Mesenchymal stem cell (in vitro differentiated cells and primary cell): Measurements from ENCODE around the gene AKT2.

Source experiments
- DNase-seq: peaks from one replicate; pipeline ENCODE4 v3.0.0-alpha.2; 2013
- H2AFZ ChIP-seq: one replicate; pipeline ENCODE4 v1.6.1; 2013; ENCODE audit warnings: low read depth, mild to moderate bottlenecking, control low read depth, inconsistent platforms, low read length, moderate library complexity
- H2AK5ac ChIP-seq: 2 replicates; pipeline ENCODE4 v1.6.1; 2013; ENCODE audit warnings: low read length, moderate library complexity, mild to moderate bottlenecking, inconsistent platforms; ENCODE audit not compliant: severe bottlenecking
- H2BK120ac ChIP-seq: one replicate; pipeline ENCODE4 v1.6.1; 2013; ENCODE audit warnings: low read depth, mild to moderate bottlenecking, inconsistent platforms, low read length, moderate library complexity
- H2BK12ac ChIP-seq, 2 experiments: one replicate each; pipeline ENCODE4 v1.6.1; 2013; ENCODE audit warnings: inconsistent platforms in 2 of 2, low read length in 2 of 2, mild to moderate bottlenecking in 2 of 2, moderate library complexity in 2 of 2, control low read depth in 1 of 2
- H2BK15ac ChIP-seq: one replicate; pipeline ENCODE4 v1.6.1; 2013; ENCODE audit warnings: mild to moderate bottlenecking, low read depth, inconsistent platforms; ENCODE audit not compliant: poor library complexity, severe bottlenecking
- H2BK5ac ChIP-seq: 2 replicates; pipeline ENCODE4 v1.6.1; 2013; ENCODE audit warnings: low read depth, mild to moderate bottlenecking, low read length, control low read depth, inconsistent platforms; ENCODE audit not compliant: poor library complexity, severe bottlenecking
- H3K14ac ChIP-seq, 2 experiments: one replicate each; pipeline ENCODE4 v1.6.1; 2013; ENCODE audit warnings: inconsistent platforms in 2 of 2, low read length in 2 of 2, control low read depth in 1 of 2, mild to moderate bottlenecking in 1 of 2, moderate library complexity in 1 of 2
- H3K18ac ChIP-seq, 2 experiments: one replicate each; pipeline ENCODE4 v1.6.1; 2013; ENCODE audit warnings: inconsistent platforms in 2 of 2, low read length in 2 of 2, control low read depth in 1 of 2, low read depth in 1 of 2, mild to moderate bottlenecking in 1 of 2
- H3K23ac ChIP-seq, 2 experiments: one replicate each; pipeline ENCODE4 v1.6.1; 2013; ENCODE audit warnings: inconsistent platforms in 2 of 2, low read length in 2 of 2, mild to moderate bottlenecking in 2 of 2, moderate library complexity in 2 of 2, control low read depth in 1 of 2
- H3K27ac ChIP-seq: 2 replicates; pipeline ENCODE4 v1.5.1; 2013; ENCODE audit warnings: mild to moderate bottlenecking, moderate library complexity, low read length, control low read depth, inconsistent platforms; ENCODE audit not compliant: poor library complexity, severe bottlenecking
- H3K27me3 ChIP-seq, 2 experiments: 2 replicates each; pipeline versions ENCODE4 v1.6.1 to v1.7.0; 2013; ENCODE audit warnings: low read length in 2 of 2, mild to moderate bottlenecking in 2 of 2, moderate library complexity in 2 of 2, control low read depth in 1 of 2, inconsistent platforms in 1 of 2; ENCODE audit not compliant: control insufficient read depth in 1 of 2, insufficient read depth in 1 of 2
- H3K36me3 ChIP-seq, 2 experiments: 2 replicates each; pipeline versions ENCODE4 v1.6.1 to v1.7.0; 2013; ENCODE audit warnings: low read length in 2 of 2, control low read depth in 1 of 2, inconsistent platforms in 1 of 2, low read depth in 1 of 2, mild to moderate bottlenecking in 1 of 2; ENCODE audit not compliant: insufficient read depth in 2 of 2, control insufficient read depth in 1 of 2
- H3K4ac ChIP-seq, 2 experiments: one replicate each; pipeline ENCODE4 v1.6.1; 2013; ENCODE audit warnings: inconsistent platforms in 2 of 2, low read length in 2 of 2, mild to moderate bottlenecking in 2 of 2, moderate library complexity in 2 of 2, control low read depth in 1 of 2, low read depth in 1 of 2
- H3K4me1 ChIP-seq: 2 replicates; pipeline ENCODE4 v1.6.1; 2013; ENCODE audit warnings: low read depth, low read length, control low read depth; ENCODE audit not compliant: control insufficient read depth, insufficient read depth
- H3K4me2 ChIP-seq: 2 replicates; pipeline ENCODE4 v1.6.1; 2013; ENCODE audit warnings: low read length, mild to moderate bottlenecking, inconsistent platforms; ENCODE audit not compliant: poor library complexity, severe bottlenecking
- H3K4me3 ChIP-seq, 2 experiments: 2 replicates each; pipeline versions ENCODE4 v1.5.1 to v1.7.0; 2013; ENCODE audit warnings: low read length in 2 of 2, mild to moderate bottlenecking in 2 of 2, control low read depth in 1 of 2, low read depth in 1 of 2; ENCODE audit not compliant: insufficient read depth in 1 of 2
- H3K79me1 ChIP-seq: replicated peaks from 2 replicates; pipeline ENCODE4 v1.6.1; 2013; ENCODE audit warnings: mild to moderate bottlenecking, control low read depth, low read length, inconsistent platforms; ENCODE audit not compliant: poor library complexity, severe bottlenecking
- H3K9ac ChIP-seq: 2 replicates; pipeline ENCODE4 v1.7.0; 2013; ENCODE audit warnings: mild to moderate bottlenecking, low read length, moderate library complexity
- H3K9me3 ChIP-seq: 2 replicates; pipeline ENCODE4 v1.7.0; 2013; ENCODE audit warnings: mild to moderate bottlenecking, low read length; ENCODE audit not compliant: control insufficient read depth
- H4K8ac ChIP-seq: one replicate; pipeline ENCODE4 v1.6.1; 2013; ENCODE audit warnings: inconsistent platforms, mild to moderate bottlenecking, low read length, moderate library complexity
- H4K91ac ChIP-seq: one replicate; pipeline ENCODE4 v1.6.1; 2013; ENCODE audit warnings: mild to moderate bottlenecking, low read length, inconsistent platforms
- WGBS: methylation state at CpG from one replicate; pipeline ENCODE4 v1.1.7; 2013; ENCODE audit warnings: mixed read lengths; 5-methylcytosine and 5-hydroxymethylcytosine counted together

Gene AKT2

DNA sequence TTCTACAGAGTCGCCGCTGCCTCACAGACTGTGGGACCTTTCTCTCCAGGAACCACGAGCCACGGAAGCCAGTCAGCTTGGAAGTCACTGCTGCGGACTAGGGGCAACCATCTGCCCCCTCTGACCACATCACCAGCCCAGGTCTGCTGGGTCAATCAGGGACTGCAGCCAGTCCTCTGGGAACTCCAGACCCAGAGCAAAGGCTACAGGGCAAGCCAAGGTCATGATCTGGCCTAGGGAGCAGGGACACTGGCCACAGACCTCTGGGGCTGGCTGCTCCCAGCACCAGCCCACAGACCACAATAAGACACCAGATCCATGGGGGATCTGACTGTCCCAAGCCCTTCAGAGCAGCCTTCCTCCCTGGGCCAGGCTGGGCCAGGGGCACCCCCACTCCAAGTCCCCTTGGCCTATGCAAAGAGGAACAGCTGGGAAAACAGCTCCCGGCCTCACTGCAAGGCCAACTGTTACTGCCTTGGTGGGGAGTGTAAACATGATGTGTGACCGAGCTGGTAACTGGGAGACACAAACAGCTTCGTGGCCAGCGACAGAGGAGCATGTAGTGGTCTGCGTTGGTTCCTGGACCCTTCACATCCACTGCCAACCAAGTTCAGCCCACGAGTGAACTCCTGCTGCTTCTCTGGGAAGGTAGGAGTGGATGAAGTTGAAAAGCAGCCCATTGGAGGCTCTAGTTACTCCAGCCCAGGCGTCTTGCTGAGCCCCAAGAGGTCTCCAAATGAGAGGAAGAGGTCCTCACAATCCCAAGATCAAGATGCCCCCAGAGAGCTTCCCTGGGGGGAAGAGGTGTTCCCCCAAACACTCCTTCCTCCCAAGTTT is 1.5 kb downstream of the AKT2 start:
- Histone ChIP-seq H2BK5ac (no peak overlapping the region), H4K91ac (no peak overlapping the region), H3K27me3 (no peaks in the 10 kb centered on the region), H3K9me3 (no peaks in the 10 kb centered on the region), H3K23ac (peak overlapping the region in 1 of 2 experiments; percentile 60), H2AFZ (no peak overlapping the region), H3K4me1 (peaks cover 37% of the 10 kb centered on the region), H3K4ac (peak overlapping the region; percentile 25 to 43), H3K4me2 (peak overlapping the region; percentile 74), H4K8ac (peak overlapping the region; percentile 10), H3K18ac (peak overlapping the region in 1 of 2 experiments; percentile 28), H3K79me1 (peaks cover 6% of the 10 kb centered on the region), H2BK15ac (peak overlapping the region; percentile 37), H2AK5ac (peak overlapping the region; percentile 7), H2BK120ac (no peak overlapping the region), H3K4me3 (peak overlapping the region in 1 of 2 experiments; percentile 90), H3K9ac (peak overlapping the region; percentile 97), H3K36me3 (peaks cover 7 to 18% of the 10 kb centered on the region in 2 experiments), H3K27ac (peak overlapping the region; percentile 82), H2BK12ac (peak overlapping the region; percentile 22 to 39), H3K14ac (peak overlapping the region in 1 of 2 experiments; percentile 22)
- 79% methylated on average over 11 of the region's 12 CpGs for WGBS
- DNase-seq = peak; percentile 45

DNA sequence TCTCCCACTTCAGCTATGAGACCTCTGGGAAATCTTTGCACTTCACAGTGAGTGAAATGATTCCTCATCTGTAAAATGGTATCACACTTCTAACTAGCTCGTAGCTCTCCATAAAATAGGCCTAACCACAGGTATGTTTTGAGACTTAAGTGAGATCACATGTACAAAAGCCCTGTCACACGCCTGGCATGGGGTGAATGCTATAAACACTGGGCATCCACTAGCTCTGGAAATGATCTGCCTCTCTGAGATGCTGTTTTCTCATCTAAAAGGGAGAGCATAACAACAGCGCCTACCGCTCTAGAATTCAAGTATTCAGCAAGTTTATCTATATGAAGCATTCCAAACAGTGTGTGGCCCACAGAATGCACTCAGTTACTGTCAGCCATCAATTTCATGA is 2.2 kb downstream of the AKT2 start:
- no peak overlapping the region for H2BK15ac ChIP-seq
- H3K36me3 ChIP-seq = peaks cover 7 to 24% of the 10 kb centered on the region in 2 experiments
- peak overlapping the region; percentile 13 for H3K27ac ChIP-seq
- no peak overlapping the region for H3K4ac ChIP-seq
- H3K23ac ChIP-seq = no peak overlapping the region
- WGBS = 89% methylated on average over 4 of the region's 4 CpGs
- H3K4me3 ChIP-seq = peak overlapping the region in 1 of 2 experiments; percentile 90
- H3K9ac ChIP-seq = peak overlapping the region; percentile 97
- no peak overlapping the region for H3K14ac ChIP-seq
- H4K8ac ChIP-seq = no peak overlapping the region
- no peak overlapping the region for H2AFZ ChIP-seq
- H2BK5ac ChIP-seq = no peak overlapping the region
- peaks cover 6% of the 10 kb centered on the region for H3K79me1 ChIP-seq
- H3K18ac ChIP-seq = no peak overlapping the region
- peaks cover 43% of the 10 kb centered on the region for H3K4me1 ChIP-seq
- no peak overlapping the region for H4K91ac ChIP-seq
- H3K9me3 ChIP-seq = no peaks in the 10 kb centered on the region
- no peak for DNase-seq
- H3K4me2 ChIP-seq = no peak overlapping the region
- H2BK120ac ChIP-seq = no peak overlapping the region
- no peaks in the 10 kb centered on the region for H3K27me3 ChIP-seq
- H2BK12ac ChIP-seq = no peak overlapping the region
- H2AK5ac ChIP-seq = no peak overlapping the region

DNA sequence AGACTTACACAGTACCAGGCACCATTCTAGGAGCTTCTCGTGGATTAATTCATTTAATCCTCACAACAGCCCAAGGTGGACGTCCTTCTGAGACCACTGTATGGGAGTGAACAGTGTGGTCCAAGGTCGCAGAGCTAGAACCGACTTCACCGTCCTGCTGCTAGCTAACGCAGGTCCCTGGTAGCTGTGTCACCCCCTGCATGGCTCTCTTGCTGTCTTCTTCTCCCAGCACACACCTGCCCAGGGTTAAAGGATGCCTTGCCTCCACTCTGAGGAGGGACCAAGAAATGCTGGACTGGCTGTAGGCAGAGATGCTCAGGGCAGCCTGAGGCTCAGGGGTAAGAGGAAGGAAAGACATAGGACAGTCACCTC is 3.0 kb downstream of the AKT2 start:
- H4K91ac ChIP-seq = no peak overlapping the region
- H3K4me3 ChIP-seq = no peak overlapping the region
- H3K79me1 ChIP-seq = peaks cover 7% of the 10 kb centered on the region
- no peak overlapping the region for H3K18ac ChIP-seq
- no peak overlapping the region for H3K27ac ChIP-seq
- peak overlapping the region; percentile 97 for H3K9ac ChIP-seq
- no peak overlapping the region for H3K23ac ChIP-seq
- no peak overlapping the region for H2BK12ac ChIP-seq
- no peak for DNase-seq
- H3K9me3 ChIP-seq = no peaks in the 10 kb centered on the region
- no peak overlapping the region for H2BK15ac ChIP-seq
- no peaks in the 10 kb centered on the region for H3K27me3 ChIP-seq
- H3K36me3 ChIP-seq = peaks cover 7 to 24% of the 10 kb centered on the region in 2 experiments
- H3K14ac ChIP-seq = no peak overlapping the region
- no peak overlapping the region for H2AFZ ChIP-seq
- H2AK5ac ChIP-seq = no peak overlapping the region
- H3K4me2 ChIP-seq = no peak overlapping the region
- peaks cover 49% of the 10 kb centered on the region for H3K4me1 ChIP-seq
- 94% methylated on average over 6 of the region's 6 CpGs for WGBS
- no peak overlapping the region for H3K4ac ChIP-seq
- no peak overlapping the region for H2BK5ac ChIP-seq
- H2BK120ac ChIP-seq = no peak overlapping the region
- H4K8ac ChIP-seq = no peak overlapping the region

DNA sequence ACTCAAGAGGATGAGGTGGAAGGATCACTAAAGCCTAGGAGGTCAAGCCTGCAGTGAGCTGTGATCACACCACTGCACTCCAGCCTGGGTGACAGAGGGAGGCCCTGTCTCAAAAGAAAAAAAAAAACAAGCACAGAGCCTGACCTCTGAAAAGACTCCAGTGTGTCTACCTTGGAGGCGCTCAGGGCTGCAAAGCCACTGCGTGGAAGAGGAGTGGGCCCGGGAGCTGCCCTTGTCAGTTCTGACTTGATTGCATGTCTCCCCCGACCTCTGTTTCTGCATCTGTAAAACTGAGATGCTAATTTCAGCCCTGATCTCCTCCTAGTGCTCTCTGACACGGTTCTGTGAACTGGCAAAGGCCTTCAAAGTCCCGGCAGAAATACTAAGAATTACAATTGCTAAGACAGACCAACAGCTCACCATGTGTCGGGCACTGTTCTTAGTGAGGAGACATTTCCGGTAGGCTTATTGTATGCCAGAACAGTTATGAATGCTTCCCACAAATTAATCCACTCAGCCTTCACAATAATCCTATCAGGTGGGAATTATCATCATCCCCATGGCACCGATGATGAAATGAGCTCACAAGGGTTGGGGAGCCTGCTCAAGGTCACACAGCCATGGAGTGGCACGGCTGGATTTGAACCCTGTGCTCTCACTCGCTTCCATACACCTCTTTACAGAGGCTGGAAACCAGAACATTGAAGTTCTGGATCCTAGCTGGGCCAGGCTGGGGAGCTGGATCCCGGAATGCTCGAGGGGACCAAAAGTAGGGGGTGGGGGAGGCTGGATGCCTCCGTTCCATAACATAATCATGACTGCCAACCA is 3.5 kb downstream of the AKT2 start:
- Histone ChIP-seq H3K18ac (no peak overlapping the region), H3K9me3 (no peaks in the 10 kb centered on the region), H3K14ac (no peak overlapping the region), H3K79me1 (peaks cover 8% of the 10 kb centered on the region), H2BK120ac (no peak overlapping the region), H3K4me1 (peaks cover 50% of the 10 kb centered on the region), H2AFZ (no peak overlapping the region), H2BK12ac (no peak overlapping the region), H3K4ac (no peak overlapping the region), H4K91ac (no peak overlapping the region), H2BK5ac (no peak overlapping the region), H3K23ac (no peak overlapping the region), H2AK5ac (no peak overlapping the region), H3K27ac (no peak overlapping the region), H4K8ac (no peak overlapping the region), H3K36me3 (peaks cover 7 to 24% of the 10 kb centered on the region in 2 experiments), H3K4me3 (no peak overlapping the region), H3K9ac (peak overlapping the region; percentile 97), H3K27me3 (no peaks in the 10 kb centered on the region), H3K4me2 (no peak overlapping the region), H2BK15ac (no peak overlapping the region)
- whole genome bisulfite sequencing = 91% methylated on average over 13 of the region's 14 CpGs
- DNase-seq = no peak
